Mucosa of stomach (tissue), 1 donor: ENCODE measurements around the gene KIRREL3.

ENCODE experiments used
- H3K27me3 ChIP-seq: one replicate; pipeline ENCODE4 v1.7.0; 2013; ENCODE audit warnings: mild to moderate bottlenecking, low read length; ENCODE audit not compliant: control insufficient read depth, insufficient read depth
- H3K36me3 ChIP-seq: one replicate; pipeline ENCODE4 v1.7.0; 2013; ENCODE audit warnings: low read length; ENCODE audit not compliant: control insufficient read depth, insufficient read depth
- H3K4me1 ChIP-seq: one replicate; pipeline ENCODE4 v1.7.0; 2013; ENCODE audit warnings: mild to moderate bottlenecking, low read length; ENCODE audit not compliant: control insufficient read depth, insufficient read depth
- H3K4me3 ChIP-seq: one replicate; pipeline ENCODE4 v1.7.0; 2013; ENCODE audit warnings: low read length
- H3K9ac ChIP-seq: one replicate; pipeline ENCODE4 v1.7.0; 2013; ENCODE audit warnings: mild to moderate bottlenecking, low read length, moderate library complexity
- H3K9me3 ChIP-seq: one replicate; pipeline ENCODE4 v1.7.0; 2013; ENCODE audit warnings: mild to moderate bottlenecking, low read length, moderate library complexity; ENCODE audit not compliant: control insufficient read depth
- donor health status: Pancreatic carcinoma.

KIRREL3 gene

DNA sequence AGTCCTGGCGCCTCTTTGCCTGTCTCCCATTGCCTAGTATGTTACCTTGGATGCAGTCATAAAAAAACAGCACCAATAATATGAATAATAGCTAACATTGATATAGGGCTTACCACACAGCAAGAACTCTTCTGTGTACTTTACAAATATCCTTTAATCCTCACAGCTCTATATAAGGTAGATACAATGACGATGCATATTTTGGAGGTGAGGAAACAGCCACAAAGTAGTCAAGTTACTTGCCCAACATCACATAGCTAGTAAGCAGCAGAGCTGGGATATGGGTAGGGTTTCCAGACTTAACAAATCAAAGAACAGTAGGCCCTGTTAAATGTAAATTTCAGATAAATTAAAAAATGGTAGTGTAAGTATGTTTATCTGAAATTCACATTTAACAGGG, 516.3 kb downstream of the KIRREL3 start:
- Histone ChIP-seq H3K36me3 (no peaks in the 10 kb centered on the region), H3K4me1 (peaks cover 4% of the 10 kb centered on the region), H3K9me3 (no peaks in the 10 kb centered on the region), H3K4me3 (no peak overlapping the region), H3K27me3 (peaks cover 2% of the 10 kb centered on the region), H3K9ac (no peak overlapping the region)

DNA sequence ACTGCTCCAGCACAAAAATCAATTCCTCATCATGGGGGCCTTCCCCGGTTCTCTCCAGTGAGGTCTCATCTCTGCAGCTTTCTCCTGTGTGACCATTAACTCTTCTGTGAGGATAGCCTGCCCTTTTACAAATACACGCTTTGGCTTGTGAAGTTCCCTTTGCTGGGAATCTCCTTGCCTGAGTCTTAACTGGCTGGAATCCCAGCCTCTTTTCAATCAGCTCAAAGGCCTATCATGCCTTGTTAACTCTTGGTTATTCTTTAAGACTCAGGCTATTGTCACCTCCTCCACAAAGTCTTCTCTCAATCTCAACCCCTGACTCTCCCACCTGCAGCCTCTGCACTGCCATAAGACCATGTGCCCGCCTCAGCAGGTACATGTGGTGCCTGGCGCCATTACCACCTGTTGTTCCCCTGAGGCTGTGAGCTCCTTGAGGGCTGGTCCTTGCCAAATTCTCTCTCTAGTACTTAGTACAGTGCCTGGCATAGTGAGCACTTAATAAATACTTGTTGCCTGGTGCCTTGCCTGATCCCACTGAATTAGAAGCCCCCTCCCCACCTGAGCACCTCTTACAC, 516.9 kb downstream of the KIRREL3 start:
- no peak overlapping the region for H3K4me3 ChIP-seq
- H3K27me3 ChIP-seq = peaks cover 2% of the 10 kb centered on the region
- no peaks in the 10 kb centered on the region for H3K36me3 ChIP-seq
- H3K4me1 ChIP-seq = peaks cover 4% of the 10 kb centered on the region
- H3K9ac ChIP-seq = no peak overlapping the region
- no peaks in the 10 kb centered on the region for H3K9me3 ChIP-seq

DNA sequence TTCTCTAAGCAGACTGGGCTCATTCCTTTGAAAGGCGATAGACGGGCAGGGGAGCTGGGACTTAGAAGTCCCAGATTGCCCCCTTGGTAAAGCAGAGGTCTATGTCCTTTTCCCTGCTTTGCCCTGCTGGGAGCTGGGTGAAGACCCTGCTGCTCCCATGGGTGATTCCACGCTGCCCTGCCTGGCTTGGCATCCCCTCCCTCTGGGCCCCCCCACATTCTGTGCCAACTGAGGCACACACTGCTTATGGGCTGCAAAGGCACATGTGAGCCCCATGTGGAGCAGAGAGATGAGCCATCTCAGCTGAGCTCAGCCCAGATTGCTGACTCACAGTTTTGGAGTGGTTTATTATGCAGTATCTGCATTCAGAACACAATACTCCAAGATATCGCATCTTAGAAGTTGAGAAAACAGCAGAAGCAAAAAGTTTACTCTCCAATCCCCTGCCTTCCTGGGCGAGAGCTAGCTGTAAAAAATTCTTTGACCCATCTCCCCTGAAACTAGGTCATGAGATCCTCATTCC, 517.9 kb downstream of the KIRREL3 start:
- H3K36me3 ChIP-seq = no peaks in the 10 kb centered on the region
- H3K27me3 ChIP-seq = peaks cover 4% of the 10 kb centered on the region
- H3K9ac ChIP-seq = no peak overlapping the region
- no peak overlapping the region for H3K4me3 ChIP-seq
- H3K9me3 ChIP-seq = no peaks in the 10 kb centered on the region
- H3K4me1 ChIP-seq = peaks cover 4% of the 10 kb centered on the region

DNA sequence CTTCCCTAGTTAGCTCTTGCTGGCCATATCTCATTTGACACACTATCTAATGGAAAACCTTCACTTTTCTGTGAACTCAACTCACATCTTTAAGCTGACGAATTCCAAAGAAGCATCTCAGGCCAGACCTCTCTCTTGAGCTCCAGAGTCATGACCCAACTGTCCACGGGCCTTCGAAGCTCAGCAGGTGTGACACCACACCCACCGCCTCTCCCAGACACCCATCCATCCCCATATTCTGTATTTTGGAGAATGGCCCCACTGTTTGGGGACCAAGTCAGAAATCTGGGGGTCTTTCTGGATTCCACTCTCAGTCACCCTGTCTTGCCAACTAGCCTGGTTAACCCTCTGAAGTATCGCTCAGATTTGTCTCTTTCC, 519.3 kb downstream of the KIRREL3 start:
- Histone ChIP-seq H3K36me3 (no peaks in the 10 kb centered on the region), H3K27me3 (peaks cover 6% of the 10 kb centered on the region), H3K9ac (no peak overlapping the region), H3K4me3 (no peak overlapping the region), H3K4me1 (peaks cover 4% of the 10 kb centered on the region), H3K9me3 (no peaks in the 10 kb centered on the region)

- no peak overlapping the region for H3K4me3 ChIP-seq
- no peaks in the 10 kb centered on the region for H3K9me3 ChIP-seq
- peaks cover 6% of the 10 kb centered on the region for H3K27me3 ChIP-seq
- H3K4me1 ChIP-seq = peaks cover 4% of the 10 kb centered on the region
- no peaks in the 10 kb centered on the region for H3K36me3 ChIP-seq
- peak overlapping the region; percentile 36 for H3K9ac ChIP-seq
Measured at GRCh38 chr11:126480410-126481302, 519.9 kb downstream of the KIRREL3 start.

DNA sequence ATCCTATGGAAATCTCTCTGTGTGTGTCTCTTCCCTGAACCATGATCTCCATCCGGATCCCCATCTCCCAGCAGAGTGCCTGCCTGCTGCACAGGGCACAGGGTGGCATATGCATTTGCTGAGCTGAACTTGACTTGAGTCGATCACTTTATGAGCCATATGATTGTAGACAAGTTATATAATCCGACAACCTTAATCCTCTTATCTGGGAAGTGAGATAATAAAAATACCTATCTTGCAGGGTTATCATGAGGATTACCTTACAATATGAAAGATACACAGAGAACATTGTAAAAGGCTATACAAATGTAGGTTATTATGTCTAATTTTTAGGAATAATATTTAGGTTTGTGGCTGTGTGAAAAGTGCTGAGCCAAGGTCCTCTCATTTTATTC, 520.6 kb downstream of the KIRREL3 start:
- H3K27me3 ChIP-seq = peaks cover 4% of the 10 kb centered on the region
- no peak overlapping the region for H3K9ac ChIP-seq
- peaks cover 4% of the 10 kb centered on the region for H3K4me1 ChIP-seq
- H3K4me3 ChIP-seq = no peak overlapping the region
- no peaks in the 10 kb centered on the region for H3K36me3 ChIP-seq
- H3K9me3 ChIP-seq = no peaks in the 10 kb centered on the region

GRCh38 chr11:126479178-126479930, 521.2 kb downstream of the KIRREL3 start:
- Histone ChIP-seq H3K27me3 (peaks cover 4% of the 10 kb centered on the region), H3K4me3 (no peak overlapping the region), H3K9ac (no peak overlapping the region), H3K4me1 (peaks cover 4% of the 10 kb centered on the region), H3K9me3 (no peaks in the 10 kb centered on the region), H3K36me3 (no peaks in the 10 kb centered on the region)

DNA sequence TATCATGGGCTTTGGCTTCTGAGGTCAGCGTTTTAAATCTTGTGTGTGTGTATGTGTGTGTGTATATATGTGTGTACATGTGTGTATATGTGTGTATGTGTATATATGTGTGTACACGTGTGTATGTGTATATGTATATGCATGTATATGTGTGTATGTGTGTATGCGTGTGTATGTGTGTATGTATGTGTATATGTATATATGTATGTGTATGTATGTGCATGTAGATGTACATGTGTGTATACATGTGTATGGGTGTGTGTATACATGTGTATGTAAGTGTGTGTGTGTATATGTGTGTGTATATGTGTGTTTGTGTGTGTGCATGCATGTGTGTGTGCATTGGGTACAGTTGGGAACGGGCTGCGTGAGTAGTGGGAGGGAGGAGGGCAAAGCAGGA, 522.1 kb downstream of the KIRREL3 start:
- Histone ChIP-seq H3K36me3 (no peaks in the 10 kb centered on the region), H3K27me3 (peaks cover 4% of the 10 kb centered on the region), H3K9me3 (no peaks in the 10 kb centered on the region), H3K4me3 (no peak overlapping the region), H3K4me1 (peaks cover 4% of the 10 kb centered on the region), H3K9ac (no peak overlapping the region)

- H3K4me3 ChIP-seq = no peak overlapping the region
- H3K9me3 ChIP-seq = no peaks in the 10 kb centered on the region
- H3K36me3 ChIP-seq = no peaks in the 10 kb centered on the region
- H3K9ac ChIP-seq = no peak overlapping the region
- peaks cover 4% of the 10 kb centered on the region for H3K27me3 ChIP-seq
- H3K4me1 ChIP-seq = peaks cover 4% of the 10 kb centered on the region
Measured at GRCh38 chr11:126477535-126478305, 522.9 kb downstream of the KIRREL3 start.

- peaks cover 4% of the 10 kb centered on the region for H3K27me3 ChIP-seq
- H3K36me3 ChIP-seq = no peaks in the 10 kb centered on the region
- H3K9me3 ChIP-seq = no peaks in the 10 kb centered on the region
- no peak overlapping the region for H3K9ac ChIP-seq
- H3K4me3 ChIP-seq = no peak overlapping the region
- peaks cover 4% of the 10 kb centered on the region for H3K4me1 ChIP-seq
Measured at GRCh38 chr11:126476977-126477376, 523.6 kb downstream of the KIRREL3 start.

- Histone ChIP-seq H3K27me3 (peaks cover 4% of the 10 kb centered on the region), H3K36me3 (no peaks in the 10 kb centered on the region), H3K9me3 (no peaks in the 10 kb centered on the region), H3K9ac (no peak overlapping the region), H3K4me3 (no peak overlapping the region), H3K4me1 (peaks cover 4% of the 10 kb centered on the region)
Measured at GRCh38 chr11:126476266-126476924, 524.2 kb downstream of the KIRREL3 start.
